Astrocyte of the spinal cord (primary cell): ENCODE data around the gene ARHGEF7.

Experiments
- DNase-seq: peaks from one replicate; pipeline ENCODE4 v3.0.0; 2011; ENCODE audit warnings: low read depth, low spot score
- H3K4me3 ChIP-seq: 2 replicates; pipeline ENCODE4 v1.5.1; 2011; ENCODE audit warnings: low read depth, mild to moderate bottlenecking, low read length, moderate library complexity
- CTCF ChIP-seq: IDR thresholded peaks from 2 replicates; pipeline ENCODE4 v1.5.1; 2012; ENCODE audit warnings: low read depth, mild to moderate bottlenecking, low read length, inconsistent platforms
- in situ Hi-C: cut with HindIII; loops from 2 replicates; pipeline ENCODE4 v1.10.0; 2017; ENCODE audit warnings: low sequenced_read_pairs

Gene ARHGEF7

GRCh38 chr13:111312944-111313590 lies 198.0 kb downstream of the ARHGEF7 start:
- in situ Hi-C loops, result no loop called here
- no peak overlapping the region for H3K4me3 ChIP-seq
- DNase-seq, result no peak
- no peak for TF ChIP-seq CTCF

- TF ChIP-seq CTCF, result no peak
- in situ Hi-C loops, result no loop called here
- no peak overlapping the region for H3K4me3 ChIP-seq
- DNase-seq, result no peak
Observed at GRCh38 chr13:111313911-111314425, 198.9 kb downstream of the ARHGEF7 start.

- TF ChIP-seq CTCF, result no peak
- H3K4me3 ChIP-seq, result no peak overlapping the region
- DNase-seq, result no peak
- in situ Hi-C loops, result no loop called here
Observed at GRCh38 chr13:111314852-111315251, 199.7 kb downstream of the ARHGEF7 start.

- no peak for TF ChIP-seq CTCF
- no peak for DNase-seq
- H3K4me3 ChIP-seq, result no peak overlapping the region
- in situ Hi-C loops, result no loop called here
Observed at GRCh38 chr13:111315347-111315995, 200.4 kb downstream of the ARHGEF7 start.

GRCh38 chr13:111316161-111316730 lies 201.1 kb downstream of the ARHGEF7 start:
- no peak for DNase-seq
- H3K4me3 ChIP-seq, result no peak overlapping the region
- TF ChIP-seq CTCF, result no peak
- in situ Hi-C loops, result no loop called here

GRCh38 chr13:111317042-111317550 lies 202.0 kb downstream of the ARHGEF7 start:
- DNase-seq, result no peak
- in situ Hi-C loops, result no loop called here
- no peak for TF ChIP-seq CTCF
- no peak overlapping the region for H3K4me3 ChIP-seq
